ENCODE results near the gene DNAJB14. TPM values are rescaled to one million over a fixed set of nuclear protein-coding genes. Genes with fewer than 3 reads are reported as not detected.

DNAJB14 gene
- total RNA-seq, 1 experiment from 2014 or later, result 39.9 TPM

GRCh38 chr4:99986792-99987191 lies 40.4 kb upstream of the DNAJB14 start:
- no peaks in the 10 kb centered on the region for H3K4me1 Mint-ChIP-seq
- no peak overlapping the region for H3K27ac Mint-ChIP-seq
- TF ChIP-seq CBFB (CRISPR knock-in tag; IDR thresholded peaks at IDR 0.05; ENCODE audit: low read depth) (no peak), PRDM15 (CRISPR knock-in tag; IDR thresholded peaks at IDR 0.05) (no peak), E2F1 (CRISPR knock-in tag; IDR thresholded peaks at IDR 0.05) (no peak), ATF1 (CRISPR knock-in tag; IDR thresholded peaks at IDR 0.05) (no peak), ZNF263 (CRISPR knock-in tag; IDR thresholded peaks at IDR 0.05; ENCODE audit: low read depth) (no peak), ZNF512 (CRISPR knock-in tag; IDR thresholded peaks at IDR 0.05; ENCODE audit: borderline replicate concordance) (no peak), ZNF219 (CRISPR knock-in tag; IDR thresholded peaks at IDR 0.05; ENCODE audit: borderline replicate concordance) (no peak), ZNF232 (CRISPR knock-in tag; IDR thresholded peaks at IDR 0.05) (no peak)
- TF ChIP-seq, protein P1, sequence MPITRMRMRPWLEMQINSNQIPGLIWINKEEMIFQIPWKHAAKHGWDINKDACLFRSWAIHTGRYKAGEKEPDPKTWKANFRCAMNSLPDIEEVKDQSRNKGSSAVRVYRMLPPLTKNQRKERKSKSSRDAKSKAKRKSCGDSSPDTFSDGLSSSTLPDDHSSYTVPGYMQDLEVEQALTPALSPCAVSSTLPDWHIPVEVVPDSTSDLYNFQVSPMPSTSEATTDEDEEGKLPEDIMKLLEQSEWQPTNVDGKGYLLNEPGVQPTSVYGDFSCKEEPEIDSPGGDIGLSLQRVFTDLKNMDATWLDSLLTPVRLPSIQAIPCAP (CRISPR knock-in tag; IDR thresholded peaks at IDR 0.05), result no peak
- TF ChIP-seq, protein P2, sequence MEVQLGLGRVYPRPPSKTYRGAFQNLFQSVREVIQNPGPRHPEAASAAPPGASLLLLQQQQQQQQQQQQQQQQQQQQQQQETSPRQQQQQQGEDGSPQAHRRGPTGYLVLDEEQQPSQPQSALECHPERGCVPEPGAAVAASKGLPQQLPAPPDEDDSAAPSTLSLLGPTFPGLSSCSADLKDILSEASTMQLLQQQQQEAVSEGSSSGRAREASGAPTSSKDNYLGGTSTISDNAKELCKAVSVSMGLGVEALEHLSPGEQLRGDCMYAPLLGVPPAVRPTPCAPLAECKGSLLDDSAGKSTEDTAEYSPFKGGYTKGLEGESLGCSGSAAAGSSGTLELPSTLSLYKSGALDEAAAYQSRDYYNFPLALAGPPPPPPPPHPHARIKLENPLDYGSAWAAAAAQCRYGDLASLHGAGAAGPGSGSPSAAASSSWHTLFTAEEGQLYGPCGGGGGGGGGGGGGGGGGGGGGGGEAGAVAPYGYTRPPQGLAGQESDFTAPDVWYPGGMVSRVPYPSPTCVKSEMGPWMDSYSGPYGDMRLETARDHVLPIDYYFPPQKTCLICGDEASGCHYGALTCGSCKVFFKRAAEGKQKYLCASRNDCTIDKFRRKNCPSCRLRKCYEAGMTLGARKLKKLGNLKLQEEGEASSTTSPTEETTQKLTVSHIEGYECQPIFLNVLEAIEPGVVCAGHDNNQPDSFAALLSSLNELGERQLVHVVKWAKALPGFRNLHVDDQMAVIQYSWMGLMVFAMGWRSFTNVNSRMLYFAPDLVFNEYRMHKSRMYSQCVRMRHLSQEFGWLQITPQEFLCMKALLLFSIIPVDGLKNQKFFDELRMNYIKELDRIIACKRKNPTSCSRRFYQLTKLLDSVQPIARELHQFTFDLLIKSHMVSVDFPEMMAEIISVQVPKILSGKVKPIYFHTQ (CRISPR knock-in tag; IDR thresholded peaks at IDR 0.05), result no peak
- no peaks in the 10 kb centered on the region for H3K27me3 Mint-ChIP-seq (ENCODE audit: low read depth)
- CTCF ChIA-PET, result no interaction called here
- H3K36me3 Mint-ChIP-seq, result no peaks in the 10 kb centered on the region
- no peaks in the 10 kb centered on the region for H3K9me3 Mint-ChIP-seq
- POLR2A ChIA-PET, result no interaction called here
- ATAC-seq (no peak), DNase-seq (ENCODE audit: low spot score) (no peak)
- no peak overlapping the region for H3K4me3 Mint-ChIP-seq

GRCh38 chr4:99983289-99983943 lies 37.0 kb upstream of the DNAJB14 start:
- POLR2A ChIA-PET, result no interaction called here
- DNase-seq (ENCODE audit: low spot score) (no peak), ATAC-seq (no peak)
- no peaks in the 10 kb centered on the region for H3K36me3 Mint-ChIP-seq
- H3K27ac Mint-ChIP-seq, result no peak overlapping the region
- CTCF ChIA-PET, result no interaction called here
- H3K9me3 Mint-ChIP-seq, result no peaks in the 10 kb centered on the region
- no peak overlapping the region for H3K4me3 Mint-ChIP-seq
- H3K27me3 Mint-ChIP-seq (ENCODE audit: low read depth), result no peaks in the 10 kb centered on the region; the same call in 1 of the 2 replicates
- H3K4me1 Mint-ChIP-seq, result no peaks in the 10 kb centered on the region
- TF ChIP-seq CREB1 (CRISPR knock-in tag; IDR thresholded peaks at IDR 0.05) (no peak), PRRX2 (CRISPR knock-in tag; IDR thresholded peaks at IDR 0.05) (no peak), ZNF532 (CRISPR knock-in tag; IDR thresholded peaks at IDR 0.05; ENCODE audit: borderline replicate concordance) (no peak), ERG (CRISPR knock-in tag; IDR thresholded peaks at IDR 0.05) (no peak), SOX15 (CRISPR knock-in tag; IDR thresholded peaks at IDR 0.05) (no peak), ZNF121 (CRISPR knock-in tag; IDR thresholded peaks at IDR 0.05) (no peak)
- TF ChIP-seq, protein P3, sequence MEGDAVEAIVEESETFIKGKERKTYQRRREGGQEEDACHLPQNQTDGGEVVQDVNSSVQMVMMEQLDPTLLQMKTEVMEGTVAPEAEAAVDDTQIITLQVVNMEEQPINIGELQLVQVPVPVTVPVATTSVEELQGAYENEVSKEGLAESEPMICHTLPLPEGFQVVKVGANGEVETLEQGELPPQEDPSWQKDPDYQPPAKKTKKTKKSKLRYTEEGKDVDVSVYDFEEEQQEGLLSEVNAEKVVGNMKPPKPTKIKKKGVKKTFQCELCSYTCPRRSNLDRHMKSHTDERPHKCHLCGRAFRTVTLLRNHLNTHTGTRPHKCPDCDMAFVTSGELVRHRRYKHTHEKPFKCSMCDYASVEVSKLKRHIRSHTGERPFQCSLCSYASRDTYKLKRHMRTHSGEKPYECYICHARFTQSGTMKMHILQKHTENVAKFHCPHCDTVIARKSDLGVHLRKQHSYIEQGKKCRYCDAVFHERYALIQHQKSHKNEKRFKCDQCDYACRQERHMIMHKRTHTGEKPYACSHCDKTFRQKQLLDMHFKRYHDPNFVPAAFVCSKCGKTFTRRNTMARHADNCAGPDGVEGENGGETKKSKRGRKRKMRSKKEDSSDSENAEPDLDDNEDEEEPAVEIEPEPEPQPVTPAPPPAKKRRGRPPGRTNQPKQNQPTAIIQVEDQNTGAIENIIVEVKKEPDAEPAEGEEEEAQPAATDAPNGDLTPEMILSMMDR (IDR thresholded peaks at IDR 0.05), result no peak

Measured in WTC11 (cell line).